KBM-7 (cell line): Measurements from ENCODE around the gene PICK1.

Source experiments
- DNase-seq: peaks from one replicate; pipeline ENCODE4 v3.0.0-alpha.2; 2015
- in situ Hi-C: fragments of 300-500 bp; cut with MboI; formaldehyde crosslinking; loops from 2 replicates; pipeline ENCODE4 v1.14.3; 2020; ENCODE audit warnings: low sequenced_read_pairs, low pct_unique_long_range_greater_than_20kb, mixed read lengths

Gene PICK1

DNA sequence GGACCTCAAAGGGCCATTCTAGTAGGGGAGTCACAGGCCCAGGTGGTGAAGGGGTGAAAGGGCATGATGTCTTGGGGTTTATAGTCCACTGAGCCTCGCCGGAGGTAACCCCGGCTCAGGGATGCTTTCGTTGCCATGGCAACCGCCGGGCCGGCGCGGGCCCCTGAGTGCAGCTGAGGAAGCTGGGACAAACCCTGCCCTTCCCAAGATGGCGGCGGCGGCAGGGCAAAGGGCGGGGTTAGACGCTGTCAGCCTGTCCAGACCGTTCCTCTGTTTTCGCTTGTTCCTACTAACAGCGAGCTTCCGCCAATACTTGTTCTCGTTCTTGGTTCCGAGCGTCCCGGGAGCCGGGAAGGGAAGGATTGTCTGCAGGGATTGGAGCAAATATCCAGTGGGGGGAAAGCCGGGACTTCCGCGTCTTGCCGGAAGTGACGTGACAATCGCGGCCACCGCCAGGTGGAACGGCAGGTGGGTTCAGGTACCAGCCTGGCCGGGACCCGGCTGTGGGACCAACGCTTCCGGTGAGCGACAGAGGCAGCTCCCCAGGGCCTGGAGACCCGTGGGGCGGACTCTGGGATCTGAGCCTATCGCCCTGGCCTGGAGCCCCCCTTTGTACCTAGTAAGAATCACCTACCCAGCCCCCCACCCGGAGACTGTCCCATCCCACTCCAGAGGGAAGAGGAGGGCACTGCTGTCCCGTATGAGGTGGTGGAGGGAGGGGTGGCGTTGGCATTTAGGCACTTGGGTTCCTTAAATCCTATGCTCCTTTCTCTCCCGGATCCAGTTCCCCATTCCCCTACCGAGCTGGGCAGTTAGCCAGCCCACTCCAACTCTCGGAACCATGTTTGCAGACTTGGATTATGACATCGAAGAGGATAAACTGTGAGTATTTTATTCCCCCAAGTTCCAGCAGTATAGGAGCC, at the start of gene PICK1:
PICK1 (plus strand) TSS at position 436 of the 923 bp plus-strand sequence; CDS start at position 842, 406 bp downstream.
- in situ Hi-C loops = no loop called here
- DNase-seq = peak; percentile 86

DNA sequence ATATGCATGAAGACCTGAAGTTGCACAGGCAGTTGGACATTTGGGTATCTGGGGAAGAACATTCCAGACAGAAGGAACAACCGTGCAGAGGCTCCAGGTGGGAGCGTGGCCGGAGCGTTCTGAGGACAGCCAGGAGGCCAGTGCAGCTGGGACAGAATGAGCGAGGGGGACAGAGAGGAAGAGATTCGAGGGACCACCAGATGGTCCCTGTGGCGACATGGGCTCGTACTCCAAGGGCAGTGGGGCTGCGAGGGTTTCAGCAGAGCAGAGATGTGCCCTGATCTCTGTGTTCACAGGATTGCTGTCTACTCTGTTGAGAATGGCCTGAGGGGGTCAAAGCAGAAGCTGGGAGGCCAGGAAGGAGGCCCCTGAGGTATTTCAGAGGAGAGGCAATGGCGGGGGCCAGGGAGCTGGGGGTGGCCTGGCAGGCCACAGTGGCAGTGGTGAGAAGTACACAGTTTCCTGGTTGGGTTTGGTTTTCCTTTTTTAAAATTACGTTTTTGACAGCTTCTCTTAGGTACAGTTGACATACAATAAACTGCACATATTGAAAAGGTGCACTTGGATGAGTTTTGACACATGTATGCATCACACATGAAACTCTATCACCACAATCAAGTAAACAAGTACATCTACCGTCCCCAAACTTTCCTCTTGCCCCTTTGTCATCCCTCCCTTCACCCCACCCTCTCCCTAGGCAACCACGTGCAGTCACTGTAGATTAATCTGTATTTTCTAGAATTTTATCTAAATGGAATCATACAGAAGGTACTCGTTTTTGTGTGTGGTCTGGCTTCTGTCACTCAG, 48.0 kb upstream of the PICK1 start:
- no peak for DNase-seq
- in situ Hi-C loops = no loop called here

DNA sequence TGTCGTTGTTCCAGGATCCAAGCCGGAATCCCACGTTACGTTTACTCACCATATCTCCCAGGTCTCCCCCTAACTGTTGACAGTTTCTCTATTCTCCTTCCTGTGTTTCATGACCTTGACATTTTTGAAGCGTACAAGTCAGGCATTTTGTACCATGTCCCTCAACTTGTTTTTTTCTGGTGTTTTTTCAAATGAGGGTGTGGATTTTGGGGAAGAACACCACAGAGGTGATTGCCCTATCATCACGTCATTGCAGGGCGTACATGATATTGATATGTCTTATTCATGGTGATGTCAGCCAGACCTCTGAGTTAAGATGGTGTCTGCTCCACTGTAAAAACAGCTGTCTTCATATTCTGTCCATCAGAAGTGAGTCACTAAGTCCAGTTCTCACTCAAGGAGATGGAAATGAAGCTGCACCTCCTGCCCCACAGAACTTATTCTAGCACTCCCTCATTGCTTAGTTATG, 44.6 kb upstream of the PICK1 start:
- in situ Hi-C loops = no loop called here
- DNase-seq = no peak

DNA sequence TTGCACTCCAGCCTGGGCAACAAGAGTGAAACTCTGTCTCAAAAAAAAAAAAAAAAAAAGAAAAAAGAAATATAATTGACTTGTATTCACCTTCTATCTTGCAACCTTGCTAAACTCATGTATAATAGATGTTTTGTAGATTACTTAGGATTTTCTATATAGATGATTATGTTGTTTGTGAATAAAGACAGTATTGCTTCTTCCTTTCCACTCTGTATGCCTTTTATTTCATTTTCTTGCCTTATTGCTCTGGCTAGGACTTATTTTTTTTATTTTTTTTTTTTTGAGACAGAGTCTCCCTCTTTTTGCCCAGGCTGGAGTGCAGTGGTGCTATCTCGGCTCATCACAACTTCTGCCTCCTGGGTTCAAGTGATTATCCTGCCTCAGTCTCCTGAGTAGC, 43.1 kb upstream of the PICK1 start:
- in situ Hi-C loops = no loop called here
- no peak for DNase-seq

DNA sequence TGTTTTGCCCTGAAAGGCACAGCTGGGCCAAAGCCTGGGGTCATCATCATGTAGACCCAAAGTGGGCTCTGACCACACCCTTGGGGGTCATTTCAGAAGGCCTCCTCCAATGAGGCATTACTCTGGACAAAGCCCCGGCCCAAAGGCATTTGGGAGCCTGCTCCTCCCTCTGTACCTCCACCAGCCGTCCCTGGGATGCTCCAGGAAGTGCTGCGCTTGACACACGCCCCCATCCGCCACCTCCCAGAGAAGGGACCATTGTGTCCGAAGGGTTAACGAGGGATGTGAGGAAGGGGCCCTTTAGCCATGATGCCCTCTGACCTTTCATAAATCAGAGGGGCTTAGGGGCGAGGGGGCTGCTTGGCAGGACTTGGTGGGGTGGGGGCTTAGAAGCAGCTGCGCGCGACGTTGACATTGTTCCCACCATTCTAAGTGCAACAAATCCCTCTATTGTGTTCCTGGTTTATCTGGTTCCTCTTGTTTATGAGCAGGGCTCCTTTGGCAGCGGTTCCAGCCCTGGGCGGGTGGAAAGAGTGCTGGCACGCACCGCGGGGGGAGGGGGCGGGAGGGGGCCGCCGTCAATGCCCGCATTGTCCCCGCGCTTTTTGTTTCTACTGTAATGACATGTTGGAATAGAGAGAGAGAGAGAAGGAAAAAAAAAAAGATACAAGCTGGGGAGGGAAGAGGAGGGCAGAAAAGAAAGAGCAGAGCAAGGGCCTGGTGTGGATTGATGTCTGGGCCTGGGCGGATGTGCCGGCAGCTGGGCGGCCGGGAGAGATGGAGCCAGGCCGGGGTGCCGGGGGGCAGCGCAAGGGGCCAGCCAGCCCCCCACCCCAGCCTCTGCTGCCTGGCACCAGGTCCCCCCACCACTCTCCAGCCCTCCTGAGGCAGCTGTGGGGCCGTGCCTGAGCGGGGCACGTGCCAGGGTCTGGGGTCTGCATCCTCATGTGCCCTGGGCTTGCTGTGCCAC, 40.7 kb upstream of the PICK1 start:
- in situ Hi-C loops = no loop called here
- DNase-seq = no peak

DNA sequence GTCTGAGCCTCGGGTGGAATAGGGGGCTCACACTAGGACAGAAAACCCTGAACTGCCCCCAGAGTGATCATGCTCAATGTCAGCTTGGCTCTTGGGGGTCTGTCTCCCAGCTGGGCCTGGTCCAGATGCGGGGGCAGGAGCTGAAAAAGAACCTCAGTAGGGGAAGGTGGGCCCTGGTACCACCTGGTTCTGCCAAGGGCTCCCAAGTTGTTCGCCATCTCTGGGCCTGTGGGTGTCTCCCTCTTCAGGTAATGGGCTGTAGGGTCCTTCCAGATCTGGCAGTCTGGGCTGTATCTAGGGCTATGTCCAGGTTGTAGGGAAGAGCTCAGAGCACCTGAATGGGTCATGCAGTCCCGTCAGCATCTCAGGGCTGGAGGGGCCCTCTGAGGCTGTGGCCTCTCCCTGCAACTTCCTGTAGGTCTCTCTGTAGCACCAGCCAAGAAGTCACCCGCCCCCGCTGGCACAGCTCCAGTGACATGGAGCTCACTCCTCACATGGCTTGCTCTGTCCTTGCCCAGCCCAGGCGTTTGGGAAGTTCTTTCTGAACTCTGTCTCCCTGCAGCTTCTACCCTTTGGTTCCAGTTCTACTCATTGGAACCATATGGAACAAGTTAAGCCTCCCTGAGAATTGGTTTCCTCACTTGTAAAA, 39.8 kb upstream of the PICK1 start:
- peak; percentile 47 for DNase-seq
- in situ Hi-C loops = no loop called here

DNA sequence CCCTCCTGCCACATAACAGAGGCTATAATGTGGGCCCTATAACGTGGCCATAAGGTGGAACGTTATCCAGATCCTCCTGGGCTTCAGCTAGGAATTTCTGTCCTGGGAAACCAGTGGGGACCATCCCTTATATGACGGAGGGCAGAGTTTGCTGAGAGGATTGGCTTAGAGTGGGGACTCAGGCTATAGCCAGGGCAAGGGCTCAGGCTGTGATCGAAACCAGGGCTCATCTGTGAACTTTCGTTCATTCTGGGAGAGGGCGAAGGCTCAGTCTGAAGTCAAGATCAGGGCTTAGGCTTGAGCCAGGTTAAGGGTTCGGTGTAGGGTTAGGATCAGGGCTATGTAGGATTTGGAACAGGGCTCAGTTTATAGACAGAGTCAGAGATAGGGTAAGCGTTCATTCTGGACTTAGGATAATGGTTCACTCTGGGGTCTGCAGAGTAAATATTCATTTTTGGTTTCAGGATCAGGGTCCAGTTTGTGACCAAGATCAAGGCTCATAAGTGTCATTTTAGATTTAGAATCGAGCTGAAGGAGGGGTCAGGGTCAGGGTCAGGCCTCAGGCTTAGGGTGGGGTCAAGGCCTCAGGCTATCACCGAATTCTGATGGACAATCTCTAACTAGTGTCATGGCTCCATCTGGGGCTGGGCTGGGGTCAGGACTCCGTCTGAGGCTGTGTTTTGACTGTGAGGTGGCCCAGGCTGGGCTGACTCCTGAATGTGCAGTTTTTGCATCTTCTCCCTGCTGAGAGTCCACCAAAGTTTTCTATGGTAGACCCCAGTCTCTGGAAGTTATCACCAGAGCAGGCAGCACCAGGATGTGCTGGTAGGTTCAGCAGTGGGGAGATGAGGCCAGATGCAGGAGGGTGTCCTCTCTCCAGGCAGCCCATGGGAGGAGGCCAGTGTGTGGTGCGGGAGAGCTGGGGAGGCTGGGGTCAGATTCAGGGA, 39.0 kb upstream of the PICK1 start:
- in situ Hi-C loops = no loop called here
- no peak for DNase-seq

DNA sequence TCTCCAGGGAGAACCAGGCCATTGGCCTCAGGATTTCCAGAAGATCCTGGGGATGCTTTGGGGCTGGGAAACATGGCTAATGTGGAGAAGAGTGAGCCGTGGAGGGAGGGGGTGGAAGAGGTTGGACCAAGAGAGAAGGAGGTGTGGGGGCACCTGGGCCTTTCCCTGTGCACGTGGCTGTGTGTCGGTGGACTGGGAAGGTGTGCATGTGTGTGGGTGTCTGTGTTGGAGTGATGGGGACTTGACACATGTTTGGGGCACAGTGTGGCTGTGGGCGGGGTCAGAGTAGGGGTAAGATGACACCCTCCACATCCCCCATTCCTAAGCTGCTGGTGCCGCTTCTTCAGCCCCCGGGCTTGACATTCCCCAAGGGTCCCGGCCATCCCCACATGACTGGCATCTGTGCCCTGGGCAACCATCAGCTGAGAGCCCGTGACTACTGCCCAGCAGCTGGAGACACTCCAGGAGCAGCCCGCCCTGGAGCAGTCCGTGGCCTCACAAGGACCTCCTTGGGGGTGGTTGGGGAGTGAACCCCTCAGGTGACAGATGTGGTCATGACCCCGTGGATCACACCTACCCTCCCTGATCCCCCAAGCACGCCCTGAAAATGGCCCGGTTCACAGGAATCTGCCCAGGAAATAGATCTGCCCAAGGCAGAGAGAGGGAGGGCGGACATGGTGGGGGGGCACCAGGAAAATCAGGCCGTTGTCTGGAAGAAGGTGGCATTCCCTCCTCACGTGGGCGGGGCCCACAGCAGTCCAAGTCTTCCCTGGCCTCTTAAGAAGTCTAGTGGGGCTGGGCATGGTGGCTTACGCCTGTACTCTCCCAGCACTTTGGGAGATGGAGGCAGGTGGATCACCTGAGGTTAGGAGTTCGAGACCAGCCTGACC, 38.0 kb upstream of the PICK1 start:
- in situ Hi-C loops = no loop called here
- no peak for DNase-seq

DNA sequence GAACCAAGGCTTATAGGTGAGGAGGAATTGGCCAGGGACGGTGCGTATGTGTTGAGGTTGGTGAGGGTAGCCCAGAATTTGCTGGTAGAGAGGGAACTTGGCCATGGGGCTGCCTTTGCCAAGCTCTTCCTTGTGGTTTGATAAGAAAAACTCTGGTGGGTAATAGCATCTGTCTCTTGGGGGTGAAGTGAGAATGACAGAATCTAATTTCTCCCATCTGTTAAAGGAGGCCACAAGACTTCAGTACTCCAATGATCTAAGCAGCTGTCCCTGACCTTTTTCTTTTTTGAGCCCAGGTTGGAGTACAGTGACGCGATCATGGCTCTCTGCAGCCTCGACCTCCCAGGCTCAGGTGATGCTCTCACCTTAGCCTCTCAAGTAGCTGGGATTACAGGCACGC, 36.0 kb upstream of the PICK1 start:
- DNase-seq = no peak
- in situ Hi-C loops = no loop called here

DNA sequence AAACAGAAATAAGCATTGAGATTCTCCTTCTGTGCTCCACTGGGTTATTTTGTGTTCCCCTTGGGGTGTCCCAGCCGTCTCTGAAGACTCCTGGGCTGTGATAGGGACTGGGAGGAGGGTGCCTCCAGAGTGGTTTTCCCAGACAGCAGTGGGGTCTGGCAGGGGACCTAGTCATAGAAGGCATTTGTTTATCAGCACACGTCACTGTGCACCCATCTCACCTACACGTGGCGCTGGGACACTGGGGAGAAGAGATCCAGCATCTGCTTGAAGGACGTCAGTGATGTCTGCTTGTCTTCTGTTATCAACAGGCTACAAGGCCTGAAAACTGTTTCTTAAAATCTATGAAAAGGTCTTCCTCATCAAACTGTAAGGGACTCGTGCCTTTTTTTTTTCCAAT, 34.2 kb upstream of the PICK1 start:
- in situ Hi-C loops = no loop called here
- no peak for DNase-seq

DNA sequence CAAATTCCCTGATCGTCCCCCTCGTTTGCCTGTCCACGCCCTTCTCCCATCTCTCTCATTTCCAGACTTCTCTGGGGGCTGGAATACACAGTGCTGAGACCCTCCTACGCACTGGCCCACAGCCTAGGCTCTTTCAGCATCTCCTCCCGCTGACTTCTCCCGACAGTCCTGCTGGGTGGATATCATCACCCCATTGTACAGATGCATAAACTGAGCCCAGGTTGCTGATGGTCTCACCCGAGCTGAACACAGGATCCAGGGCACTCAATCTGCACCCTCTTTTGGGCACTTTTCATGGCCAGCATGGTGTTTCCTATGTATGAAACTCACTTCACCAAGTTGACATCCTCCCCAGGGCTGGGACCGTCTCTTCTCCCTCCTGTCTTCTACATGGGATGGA, 31.7 kb upstream of the PICK1 start:
- DNase-seq = no peak
- in situ Hi-C loops = no loop called here

DNA sequence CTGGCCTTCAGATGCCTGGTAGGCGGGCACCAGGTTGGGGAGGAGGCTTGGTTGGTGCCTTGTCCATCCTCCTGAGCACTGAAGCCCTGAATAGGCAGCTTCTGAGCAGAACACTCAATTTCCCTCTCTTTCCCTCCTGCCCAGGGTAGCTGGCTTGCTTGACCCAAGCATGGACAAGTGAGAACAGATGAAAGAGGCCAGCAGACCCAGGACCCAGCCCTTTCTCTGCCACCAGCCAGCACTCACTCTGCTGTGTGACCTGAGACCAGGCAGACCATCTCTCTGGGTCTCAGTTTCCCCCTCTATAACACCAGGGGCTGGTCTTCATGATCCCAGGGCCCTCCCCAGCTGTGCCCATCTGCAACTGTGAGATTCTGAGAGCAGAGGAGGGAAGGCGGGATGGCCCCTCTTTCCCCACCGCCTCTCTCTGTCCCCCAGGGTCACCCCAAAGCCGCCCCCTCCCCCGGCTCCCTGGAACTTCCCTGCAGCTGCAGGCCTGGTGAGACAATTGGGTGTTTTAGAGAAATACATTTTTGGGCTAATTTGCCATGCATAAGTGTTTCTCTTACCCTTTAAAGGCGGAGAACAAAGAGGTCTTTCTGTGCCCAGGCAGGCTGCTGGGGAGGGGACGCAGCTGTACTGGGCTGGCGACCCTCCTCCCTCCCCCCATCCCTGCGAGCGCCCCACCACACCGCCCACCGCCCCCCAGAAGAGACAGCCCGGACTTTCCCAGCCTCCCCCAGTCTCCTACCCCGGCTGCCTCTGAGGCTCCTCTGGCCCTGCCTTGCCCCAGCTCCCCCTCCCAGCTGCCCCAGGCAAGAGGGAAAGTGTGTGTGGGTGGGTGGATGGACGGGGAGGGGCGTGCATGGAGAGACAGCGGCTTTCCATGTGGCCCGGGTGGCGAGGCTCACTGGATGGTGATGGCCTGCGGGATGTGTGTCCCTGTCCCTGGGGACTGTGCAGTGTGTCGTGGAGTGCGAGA, 30.8 kb upstream of the PICK1 start:
- in situ Hi-C loops = no loop called here
- DNase-seq = no peak

DNA sequence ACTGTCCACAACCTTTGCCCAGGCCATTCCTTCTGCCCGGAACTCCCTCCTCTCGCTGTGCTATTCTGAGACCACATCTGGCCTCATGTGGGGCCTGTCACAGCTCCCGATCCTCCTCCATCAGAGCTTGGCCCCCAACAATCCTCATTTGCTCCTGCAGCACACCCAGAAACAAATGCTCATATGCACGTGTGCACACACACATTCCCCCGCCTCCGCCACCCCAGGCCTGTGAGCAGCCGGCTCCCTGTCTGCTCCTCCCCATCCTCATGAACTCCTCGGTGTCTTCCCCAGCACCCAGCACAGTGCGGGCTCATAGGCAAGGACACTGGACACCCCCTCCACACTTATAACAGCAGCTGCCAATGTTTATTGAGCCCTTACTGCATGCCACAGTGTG, 29.7 kb upstream of the PICK1 start:
- in situ Hi-C loops = no loop called here
- DNase-seq = no peak

DNA sequence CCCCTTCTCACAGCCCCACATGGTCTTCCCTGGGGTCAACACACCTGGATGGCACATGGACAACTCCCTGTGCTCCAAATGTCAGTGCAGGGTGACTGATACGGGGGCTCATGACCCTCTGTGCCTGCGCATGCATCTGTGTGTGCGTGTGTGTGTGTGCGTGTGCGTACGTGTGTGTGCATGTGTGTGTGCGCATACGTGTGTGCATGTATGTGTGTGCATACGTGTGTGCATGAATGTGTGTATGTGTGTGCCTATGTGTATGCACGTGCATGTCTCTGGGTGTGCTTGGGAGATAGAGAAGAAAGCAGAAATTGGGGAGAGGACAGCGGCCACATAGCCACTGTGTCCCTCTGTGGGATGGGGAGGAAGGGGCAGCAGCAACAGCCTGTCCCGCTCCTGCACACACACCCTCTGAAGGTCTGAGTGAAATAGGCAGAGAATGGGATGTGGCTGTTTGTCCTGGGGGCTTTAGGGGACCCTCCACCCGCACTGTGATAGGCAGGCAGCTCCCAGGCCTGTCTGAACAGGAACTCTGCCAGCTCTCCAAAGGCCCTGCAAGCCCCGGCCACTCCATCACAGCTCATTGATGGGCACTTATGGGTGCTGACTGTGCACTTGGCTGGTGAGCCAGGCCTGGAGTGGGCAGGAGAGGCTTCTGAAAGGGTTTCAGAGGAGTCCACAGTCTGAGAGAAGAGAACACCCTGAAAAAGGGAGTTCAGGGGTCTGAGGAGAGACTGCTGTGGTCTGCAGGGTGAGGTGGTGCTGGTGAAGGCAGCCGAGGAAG, 28.7 kb upstream of the PICK1 start:
- DNase-seq = no peak
- in situ Hi-C loops = no loop called here

DNA sequence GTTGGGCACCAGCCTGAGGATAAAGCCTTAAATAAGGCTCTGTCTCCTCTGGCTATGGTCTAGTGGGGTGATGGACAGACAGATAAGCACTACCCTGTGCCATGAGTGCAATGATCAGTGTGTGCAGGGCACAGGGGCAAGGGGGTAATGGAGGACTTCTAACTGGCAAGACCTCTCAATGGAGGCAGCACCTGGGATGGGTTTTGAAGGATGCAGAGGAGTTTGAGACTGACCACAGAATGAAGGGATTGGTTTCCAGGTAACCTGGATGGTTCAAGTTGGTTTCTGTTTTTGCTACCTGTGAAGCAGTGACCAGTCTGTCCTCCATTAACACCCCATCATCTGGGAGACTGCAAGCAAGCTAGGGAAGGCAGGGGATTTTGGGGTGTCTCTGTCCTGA, 27.8 kb upstream of the PICK1 start:
- in situ Hi-C loops = no loop called here
- no peak for DNase-seq
